OCI-M2 (cell line): Measurements from ENCODE around the gene RBM17.
"Not testable (repeated sequence)": the region's sequence is repeated elsewhere in the genome, so short reads cannot be mapped to it uniquely, and the experiment has no call there.

ENCODE experiments used
- DNase-seq: peaks from one replicate; lab custom pipeline; 2025; ENCODE audit not compliant: unreplicated experiment; lab: John Stamatoyannopoulos, UW

The RBM17 gene

DNA sequence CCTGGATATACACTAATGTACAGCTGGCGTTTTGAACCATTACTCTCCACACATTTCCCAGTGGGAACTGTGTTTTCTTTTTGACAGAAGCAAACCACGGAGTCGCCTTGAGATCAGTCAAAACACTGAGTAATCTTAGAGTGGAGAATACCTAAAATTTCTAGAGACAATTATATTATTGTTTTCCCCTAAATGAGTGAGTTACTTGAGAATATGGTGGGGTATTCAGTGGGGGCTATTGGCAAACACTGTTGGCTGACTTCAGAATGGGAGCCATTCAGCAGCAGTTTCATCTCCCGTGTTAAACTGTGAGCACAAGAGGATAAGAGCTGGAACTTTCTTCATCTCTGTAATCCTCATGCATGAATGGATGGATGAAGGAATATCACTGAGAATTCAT lies 32.9 kb upstream of the RBM17 start:
- DNase-seq: no peak

GRCh38 chr10:6056411-6057135 lies 32.3 kb upstream of the RBM17 start:
- DNase-seq: no peak

DNA sequence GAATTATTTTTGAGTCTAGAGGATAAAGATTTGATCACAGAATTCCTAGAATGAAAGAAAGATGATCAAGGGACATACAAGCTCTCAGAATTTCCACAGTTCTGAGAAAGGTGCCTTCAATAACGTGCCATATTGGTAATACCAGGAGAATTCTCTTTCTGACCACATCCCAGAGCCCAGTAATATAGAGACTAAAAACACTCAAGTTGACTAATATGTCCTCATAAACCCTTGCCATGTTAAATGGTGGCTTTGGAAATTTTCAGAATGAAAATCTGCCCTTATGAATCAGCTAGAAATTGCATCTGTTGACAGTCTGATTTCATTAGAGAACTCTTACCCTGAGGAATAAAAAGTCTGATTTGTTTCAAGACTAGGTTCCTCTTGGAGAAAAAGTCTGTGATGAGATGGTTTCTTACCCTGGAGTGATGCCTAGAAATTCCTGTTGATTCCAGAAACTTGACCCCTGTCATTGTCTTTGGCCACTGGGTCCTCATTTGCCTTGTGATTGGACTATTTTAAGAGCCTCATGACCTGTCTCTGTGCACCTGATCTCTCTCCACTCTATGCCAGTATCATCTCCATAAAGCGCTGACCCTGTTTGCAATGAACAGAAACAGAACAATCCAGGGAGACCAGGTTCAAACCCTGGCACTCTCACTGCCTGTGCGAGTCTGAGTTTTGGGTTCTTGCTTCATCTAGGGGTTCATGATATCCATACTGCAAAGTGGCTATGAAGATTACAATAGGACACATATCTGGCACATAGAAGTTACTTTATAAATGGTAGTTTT lies 30.0 kb upstream of the RBM17 start:
- DNase-seq: no peak

GRCh38 chr10:6059506-6059905 lies 29.3 kb upstream of the RBM17 start:
- no peak for DNase-seq

DNA sequence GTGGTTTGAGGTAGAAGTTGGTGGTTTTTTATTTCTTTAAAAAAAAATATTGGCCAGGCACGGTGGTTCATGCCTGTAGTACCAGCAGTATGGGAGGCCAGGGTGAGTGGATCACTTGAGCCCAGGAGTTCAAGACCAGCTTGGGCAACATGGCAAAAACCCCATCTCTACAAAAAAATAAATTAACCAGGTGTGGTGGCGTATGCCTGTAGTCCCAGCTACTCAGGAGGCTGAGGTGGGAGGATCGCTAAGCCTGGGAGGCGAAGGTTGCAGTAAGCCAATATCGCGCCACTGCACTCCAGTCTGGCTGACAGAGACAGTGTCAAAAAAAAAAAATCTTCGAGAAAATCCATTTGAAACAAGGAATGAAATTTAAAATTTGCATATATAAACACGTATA lies 27.8 kb upstream of the RBM17 start:
- no peak for DNase-seq

DNA sequence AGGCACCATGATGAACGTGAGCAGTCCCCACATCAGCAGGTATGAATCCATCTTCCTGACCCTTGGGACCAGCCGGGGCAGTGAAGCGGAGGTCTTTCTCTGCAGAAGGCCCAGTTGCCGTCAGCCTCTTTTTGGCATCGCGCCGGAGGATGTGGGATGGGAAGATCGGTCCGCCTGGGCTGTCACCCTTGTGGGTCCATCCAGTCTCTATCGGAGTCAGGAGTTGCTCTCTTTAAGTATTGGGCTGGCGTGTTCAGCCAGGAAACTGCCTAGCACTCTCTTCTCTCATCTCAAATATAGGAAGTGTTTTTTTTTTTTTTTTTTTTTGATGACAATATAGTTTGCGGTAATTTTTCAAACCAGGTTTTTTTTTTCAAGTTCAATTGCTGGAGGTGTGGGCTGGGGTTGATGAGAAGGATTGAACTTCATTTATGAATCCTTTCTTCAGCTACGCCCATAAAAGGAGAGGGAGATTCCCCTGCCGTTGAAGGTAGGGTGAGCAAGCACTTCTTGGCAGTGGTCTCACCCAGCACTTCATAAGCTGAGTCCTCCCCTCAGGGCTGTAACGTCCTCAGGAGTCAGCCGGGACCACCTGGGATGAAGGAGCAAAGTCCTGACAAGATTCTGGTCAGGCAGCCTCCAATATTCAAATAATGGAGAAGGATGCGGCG lies 26.6 kb upstream of the RBM17 start, which contains the start of gene IL2RA:
IL2RA (minus strand) TSS at position 267 of the 671 bp plus-strand sequence; CDS start at position 51, 216 bp downstream.
- no peak for DNase-seq

- DNase-seq: no peak
These were observed 24.7 kb upstream of the RBM17 start for GRCh38 chr10:6064119-6064518.

DNA sequence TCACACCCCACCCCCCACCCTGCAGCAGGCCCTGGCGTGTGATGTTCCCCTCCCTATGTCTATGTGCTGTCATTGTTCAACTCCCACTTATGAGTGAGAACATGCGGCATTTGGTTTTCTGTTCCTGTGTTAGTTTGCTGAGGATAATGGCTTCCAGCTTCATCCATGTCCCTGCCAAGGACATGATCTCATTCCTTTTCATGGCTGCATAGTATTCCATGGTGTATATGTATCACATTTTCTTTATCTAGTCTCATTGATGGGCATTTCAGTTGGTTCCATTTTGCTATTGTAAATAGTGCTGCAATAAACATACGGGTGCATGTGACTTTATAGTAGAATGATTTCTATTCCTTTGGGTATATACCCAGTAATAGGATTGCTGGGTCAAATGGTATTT lies 24.1 kb upstream of the RBM17 start:
- DNase-seq: not testable (repeated sequence)

DNA sequence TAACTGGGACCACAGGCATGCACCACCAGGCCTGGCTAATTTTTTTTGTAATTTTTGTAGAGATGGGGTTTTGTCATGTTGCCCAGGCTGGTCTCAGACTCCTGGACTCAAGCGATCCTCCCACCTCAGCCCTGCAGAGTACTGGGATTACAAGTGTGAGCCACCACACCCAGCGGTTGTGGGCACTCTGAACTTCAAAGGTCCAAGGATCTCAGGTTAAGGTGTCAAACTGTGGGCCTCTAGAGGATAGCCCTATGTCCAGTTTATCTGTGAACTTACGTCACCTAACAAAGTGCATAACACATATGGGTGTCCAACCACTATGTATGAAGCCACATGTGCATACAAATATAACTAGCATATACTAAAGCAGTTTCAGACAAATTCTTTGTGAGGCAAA lies 23.4 kb upstream of the RBM17 start:
- DNase-seq: no peak

DNA sequence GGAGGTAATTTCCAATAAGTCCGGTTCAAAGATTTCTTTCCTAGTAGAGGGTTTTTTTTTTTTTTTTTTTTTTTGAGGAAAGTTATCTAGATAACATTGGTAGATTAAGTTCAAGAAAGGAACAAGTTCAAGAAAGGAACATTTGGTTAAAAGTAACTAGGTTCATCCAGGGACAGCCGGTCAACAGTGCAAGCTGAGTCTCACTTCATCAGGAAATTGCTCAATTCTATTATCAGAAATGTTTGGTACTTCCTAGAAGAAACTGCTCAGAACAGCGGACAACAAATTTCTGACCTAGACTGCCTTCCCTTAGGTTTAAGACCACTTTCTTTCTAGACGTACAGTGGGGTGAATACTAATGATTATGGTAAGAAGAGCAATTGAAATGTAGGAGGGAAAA lies 23.0 kb upstream of the RBM17 start:
- no peak for DNase-seq

DNA sequence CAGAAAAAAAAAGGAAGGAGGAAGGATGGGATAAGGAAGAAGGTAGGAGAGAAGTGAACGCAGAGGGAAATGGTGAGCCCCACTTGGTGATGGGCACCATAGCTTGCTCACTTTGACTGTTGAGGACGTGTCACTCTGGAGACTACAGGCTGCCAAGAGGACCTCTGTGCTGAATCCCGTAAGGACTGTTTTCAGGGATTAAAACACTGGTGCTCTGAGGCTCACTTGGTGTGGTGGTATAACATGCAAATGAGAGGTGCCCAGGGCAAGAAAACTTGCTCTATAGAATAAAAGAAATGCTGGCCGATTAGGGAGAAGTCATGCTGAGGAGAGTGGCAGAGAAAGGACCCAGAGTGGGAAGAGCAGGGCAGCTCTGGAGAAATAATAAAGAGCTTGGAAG lies 21.4 kb upstream of the RBM17 start:
- DNase-seq: no peak

DNA sequence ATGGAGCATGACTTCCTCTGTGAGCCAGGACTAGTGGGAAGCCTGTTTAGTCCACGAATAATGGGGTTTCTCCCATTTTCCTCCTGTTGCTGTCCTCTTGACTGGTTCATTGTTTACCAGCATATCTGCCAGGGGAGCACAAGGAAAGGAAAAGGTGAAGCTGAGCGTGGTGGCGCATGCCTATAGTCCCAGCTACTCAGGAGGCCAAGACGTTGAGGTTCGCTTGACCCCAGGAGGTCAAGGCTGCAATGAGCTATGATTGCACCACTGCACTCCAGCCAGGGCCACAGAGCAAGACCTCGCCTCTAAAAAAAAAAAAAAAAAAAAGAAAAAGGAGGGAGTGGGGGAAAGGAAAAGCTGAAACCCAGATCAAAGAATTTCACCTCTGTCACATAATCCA lies 20.8 kb upstream of the RBM17 start:
- DNase-seq: no peak

DNA sequence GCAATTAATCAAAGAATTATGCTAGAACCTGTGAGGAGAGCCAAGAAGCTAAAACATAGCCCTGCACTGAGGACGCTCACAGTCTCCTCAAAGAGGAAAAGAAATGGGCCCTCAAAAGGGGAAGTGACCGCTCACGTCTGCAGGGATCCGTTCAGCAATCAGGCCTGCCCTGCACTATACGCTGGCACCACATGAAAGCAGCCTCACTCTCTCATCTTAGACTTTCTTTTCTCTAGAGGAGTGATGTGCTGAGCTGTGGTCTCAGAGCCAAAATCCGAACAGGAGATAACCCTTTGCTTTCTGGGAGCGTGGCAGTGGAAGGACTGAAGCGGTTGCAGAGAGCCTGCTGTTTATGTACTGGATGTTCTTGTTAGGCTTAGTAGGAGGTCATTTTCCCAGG lies 20.4 kb upstream of the RBM17 start:
- no peak for DNase-seq

DNA sequence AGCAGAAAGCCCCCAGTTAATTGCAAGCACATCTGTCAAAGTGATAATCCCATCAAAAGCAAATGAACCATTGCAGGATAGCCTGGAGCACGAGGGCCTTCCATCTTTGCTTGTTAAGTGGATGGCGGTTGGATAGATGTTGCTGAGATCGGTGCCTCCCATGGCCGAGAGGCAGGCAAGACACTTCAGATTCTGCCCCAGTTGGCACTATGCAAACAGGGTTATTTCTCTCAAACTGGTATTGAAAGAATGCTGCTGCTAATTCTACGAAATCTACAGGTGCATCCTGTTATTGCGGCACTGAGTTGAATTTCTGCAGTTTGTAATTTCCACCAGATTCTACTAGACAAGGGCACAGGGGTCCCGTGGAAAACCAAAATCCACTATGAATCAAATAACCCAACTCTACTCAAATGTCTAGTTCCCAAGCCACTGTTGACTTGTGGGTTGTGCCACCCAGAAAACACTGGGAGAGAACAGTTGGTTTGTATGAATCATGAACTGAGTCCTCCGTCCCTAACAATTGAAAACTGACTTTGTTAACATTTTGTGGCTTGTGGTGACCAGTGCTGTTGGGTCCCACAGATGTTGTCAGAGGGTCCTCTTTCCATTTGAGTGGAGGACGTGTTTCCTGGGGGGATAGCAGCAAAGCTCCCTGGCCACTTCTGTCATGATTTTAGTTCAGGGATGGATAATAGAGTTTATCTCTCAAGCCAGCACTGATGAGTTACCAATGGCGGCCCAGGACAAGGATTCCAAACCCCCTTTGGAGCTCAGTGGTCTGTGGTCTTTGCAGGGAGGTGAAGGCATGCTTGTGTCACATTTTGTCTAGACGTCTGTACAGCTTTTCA lies 19.5 kb upstream of the RBM17 start:
- DNase-seq: no peak

DNA sequence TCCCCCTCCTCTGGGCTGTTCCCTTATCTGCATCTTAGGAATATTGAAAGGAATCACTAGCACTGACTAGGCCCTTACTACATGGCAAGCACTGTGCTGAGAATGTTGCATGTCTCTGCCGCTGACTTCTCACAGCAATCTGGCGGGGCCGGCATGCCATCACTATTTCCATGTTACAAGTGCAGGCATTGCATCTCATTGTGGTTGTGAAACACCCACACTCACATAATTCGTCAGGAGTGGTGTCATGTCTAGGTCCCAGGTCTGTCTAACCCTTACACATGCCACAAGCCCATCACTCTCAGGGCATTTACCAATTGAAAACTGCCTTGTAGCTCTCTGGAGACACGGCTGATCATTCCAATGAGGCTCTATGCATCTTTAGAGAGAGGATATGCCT lies 18.2 kb upstream of the RBM17 start:
- no peak for DNase-seq

DNA sequence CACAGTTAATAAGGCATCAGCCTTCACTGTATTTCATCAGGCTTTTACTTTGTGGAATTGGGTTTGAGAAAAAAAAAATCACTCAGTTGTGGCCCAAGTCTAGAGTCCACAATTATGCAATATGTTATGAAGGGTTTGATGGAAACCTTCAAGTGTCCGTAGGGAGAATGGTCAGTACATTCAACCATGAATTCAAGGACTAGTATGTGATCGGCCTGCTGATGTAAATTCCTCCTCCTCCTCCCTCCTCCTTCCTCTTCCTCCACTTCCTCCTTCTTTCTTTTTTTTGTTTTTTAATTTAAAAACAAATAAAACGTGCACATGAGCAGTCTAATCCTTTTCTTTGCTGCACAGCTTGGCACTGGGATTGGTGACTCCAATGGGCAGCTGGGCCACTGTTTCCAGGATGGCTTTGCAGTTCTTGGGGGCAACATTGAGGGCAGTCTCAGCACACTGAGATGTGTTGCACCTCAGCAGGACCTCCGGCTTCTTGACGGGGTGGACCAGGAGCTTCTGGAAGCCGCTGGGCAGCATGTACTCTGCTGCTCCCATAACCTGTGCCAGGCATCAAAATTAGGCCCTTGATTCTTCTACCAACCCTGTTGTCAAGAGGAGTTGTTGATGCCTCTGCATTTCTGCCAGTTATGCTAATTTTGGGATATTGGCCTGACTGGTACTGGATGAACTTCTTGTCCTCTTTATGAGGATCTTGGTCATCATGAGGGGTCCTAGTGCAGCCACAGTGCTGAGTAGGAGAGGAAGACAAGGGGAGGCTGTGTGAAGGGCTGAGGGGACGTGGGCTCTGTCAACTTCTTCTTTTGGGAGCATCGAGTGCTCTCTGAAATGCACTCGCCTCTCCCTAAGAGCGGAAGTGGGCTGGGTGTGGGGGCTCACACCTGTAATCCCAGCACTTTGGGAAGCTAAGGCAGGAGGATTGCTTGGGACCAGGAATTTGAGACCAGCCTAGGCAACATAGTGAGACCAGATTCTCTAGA lies 17.4 kb upstream of the RBM17 start:
- no peak for DNase-seq

DNA sequence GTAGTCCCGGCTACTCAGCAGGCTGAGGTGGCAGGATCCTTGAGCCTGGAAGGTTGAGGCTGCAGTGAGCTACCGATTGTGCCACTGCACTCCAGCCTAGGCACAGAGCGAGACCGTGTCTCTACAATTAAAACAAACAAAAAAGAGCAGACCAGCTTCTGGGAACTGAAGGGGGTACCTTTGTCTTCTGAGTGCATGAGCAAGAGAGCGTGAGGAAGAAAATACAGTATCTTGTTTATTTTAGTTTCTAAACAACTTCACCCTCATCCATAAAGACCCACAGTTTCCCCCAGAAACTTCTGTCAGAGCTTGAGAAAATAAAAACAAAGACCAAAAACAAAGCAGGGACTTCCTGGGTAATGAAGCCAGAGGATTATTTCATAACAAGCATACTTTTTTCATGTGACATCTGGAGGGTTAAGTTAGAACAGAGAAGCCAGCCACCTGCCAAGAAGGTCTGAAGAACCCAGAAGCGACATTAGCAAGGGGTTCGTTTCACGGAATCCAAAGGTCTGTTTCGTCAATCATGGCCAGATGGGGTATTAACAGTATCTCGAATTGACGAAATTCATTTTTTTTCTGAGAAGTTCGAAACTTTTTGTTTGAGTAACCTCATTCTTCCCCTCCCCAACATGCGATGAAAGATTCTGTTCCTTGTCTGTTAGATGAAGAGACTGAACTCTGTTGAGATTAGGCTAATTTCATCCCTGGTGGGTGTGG lies 16.5 kb upstream of the RBM17 start:
- DNase-seq: no peak

DNA sequence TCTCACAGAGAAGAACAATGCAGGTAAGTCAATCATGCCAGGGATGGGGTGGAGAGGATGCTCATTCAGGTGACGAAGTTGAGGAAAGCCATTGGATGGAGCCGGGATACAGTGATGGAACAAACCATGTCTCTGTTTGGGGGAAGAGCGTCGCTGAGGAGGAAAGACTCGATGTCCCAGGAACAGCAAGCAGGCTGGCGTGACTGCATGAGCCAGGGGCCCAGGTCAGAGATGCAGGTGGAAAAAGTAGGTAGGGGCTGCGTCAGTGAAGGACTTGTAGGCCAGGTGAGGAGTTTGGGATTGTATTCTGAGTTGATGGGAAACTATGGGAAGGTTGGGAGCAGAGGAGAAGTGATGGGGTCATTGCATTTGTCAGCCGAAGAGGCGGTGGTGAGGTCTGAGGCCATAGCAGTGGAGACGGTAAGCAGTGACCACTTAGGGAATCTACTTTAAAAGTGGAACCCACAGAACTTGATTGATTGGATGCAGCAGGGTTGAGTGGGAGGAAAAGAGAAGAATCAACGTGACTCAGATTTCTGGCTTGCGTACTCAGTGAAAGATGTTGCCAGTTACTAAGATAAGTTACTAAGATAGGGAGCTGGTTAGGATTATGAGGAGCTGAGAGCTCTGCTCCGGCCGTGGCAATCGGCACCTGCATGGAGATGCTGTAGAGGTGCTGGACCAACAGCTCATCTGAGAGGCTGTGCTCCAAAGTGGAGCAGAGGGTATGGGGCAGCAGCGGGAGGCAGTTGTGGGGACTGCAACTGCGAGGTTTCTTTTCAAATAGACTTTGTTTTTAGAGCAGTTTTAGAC lies 14.1 kb upstream of the RBM17 start:
- DNase-seq: no peak
